ENCODE measurements around the gene LRIF1.

DNA sequence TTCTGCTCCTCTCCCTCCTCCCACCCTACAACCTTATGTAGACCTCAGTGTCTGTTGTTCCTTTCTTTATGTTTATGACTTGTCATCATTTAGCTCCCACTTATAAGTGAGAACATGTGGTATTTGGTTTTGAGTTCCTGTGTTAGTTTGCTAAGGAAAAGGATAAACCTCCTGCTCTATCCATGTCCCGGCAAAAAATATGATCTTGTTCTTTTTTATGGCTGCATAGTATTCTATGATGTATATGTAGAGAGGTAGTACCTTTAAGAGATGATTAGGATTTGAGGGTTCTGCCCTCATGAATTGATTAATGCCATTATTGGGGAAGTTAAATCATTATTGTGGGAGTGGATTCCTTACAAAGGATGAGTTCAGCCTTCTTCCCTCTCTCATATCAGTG, 41.8 kb downstream of the LRIF1 start:
- TF ChIP-seq, protein P1, sequence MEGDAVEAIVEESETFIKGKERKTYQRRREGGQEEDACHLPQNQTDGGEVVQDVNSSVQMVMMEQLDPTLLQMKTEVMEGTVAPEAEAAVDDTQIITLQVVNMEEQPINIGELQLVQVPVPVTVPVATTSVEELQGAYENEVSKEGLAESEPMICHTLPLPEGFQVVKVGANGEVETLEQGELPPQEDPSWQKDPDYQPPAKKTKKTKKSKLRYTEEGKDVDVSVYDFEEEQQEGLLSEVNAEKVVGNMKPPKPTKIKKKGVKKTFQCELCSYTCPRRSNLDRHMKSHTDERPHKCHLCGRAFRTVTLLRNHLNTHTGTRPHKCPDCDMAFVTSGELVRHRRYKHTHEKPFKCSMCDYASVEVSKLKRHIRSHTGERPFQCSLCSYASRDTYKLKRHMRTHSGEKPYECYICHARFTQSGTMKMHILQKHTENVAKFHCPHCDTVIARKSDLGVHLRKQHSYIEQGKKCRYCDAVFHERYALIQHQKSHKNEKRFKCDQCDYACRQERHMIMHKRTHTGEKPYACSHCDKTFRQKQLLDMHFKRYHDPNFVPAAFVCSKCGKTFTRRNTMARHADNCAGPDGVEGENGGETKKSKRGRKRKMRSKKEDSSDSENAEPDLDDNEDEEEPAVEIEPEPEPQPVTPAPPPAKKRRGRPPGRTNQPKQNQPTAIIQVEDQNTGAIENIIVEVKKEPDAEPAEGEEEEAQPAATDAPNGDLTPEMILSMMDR (optimal IDR thresholded peaks at IDR 0.05 in 1 of 3, IDR thresholded peaks at IDR 0.05 in 1 of 3, conservative IDR thresholded peaks at IDR 0.05 in 1 of 3; ENCODE audit: extremely low read depth in 1 of 3, insufficient read depth in 2 of 3, low read length in 3 of 3): no peak
- TF ChIP-seq EZH2 (IDR thresholded peaks at IDR 0.05; ENCODE audit: low read length): no peak
